Urothelium cell line (cell line): Measurements from ENCODE around the gene FLYWCH2.

Experiments used
- DNase-seq: peaks from one replicate; pipeline ENCODE4 v3.0.0; 2011; ENCODE audit warnings: low spot score, mixed read lengths
- FAIRE-seq: peaks from 2 replicates; lab custom pipeline; 2011; peaks lifted over from hg19 to GRCh38; lab: Jason Lieb, UNC

Gene FLYWCH2

GRCh38 chr16:2852731-2853507, 30.1 kb upstream of the FLYWCH2 start:
- no peak for FAIRE-seq
- DNase-seq, result no peak

DNA sequence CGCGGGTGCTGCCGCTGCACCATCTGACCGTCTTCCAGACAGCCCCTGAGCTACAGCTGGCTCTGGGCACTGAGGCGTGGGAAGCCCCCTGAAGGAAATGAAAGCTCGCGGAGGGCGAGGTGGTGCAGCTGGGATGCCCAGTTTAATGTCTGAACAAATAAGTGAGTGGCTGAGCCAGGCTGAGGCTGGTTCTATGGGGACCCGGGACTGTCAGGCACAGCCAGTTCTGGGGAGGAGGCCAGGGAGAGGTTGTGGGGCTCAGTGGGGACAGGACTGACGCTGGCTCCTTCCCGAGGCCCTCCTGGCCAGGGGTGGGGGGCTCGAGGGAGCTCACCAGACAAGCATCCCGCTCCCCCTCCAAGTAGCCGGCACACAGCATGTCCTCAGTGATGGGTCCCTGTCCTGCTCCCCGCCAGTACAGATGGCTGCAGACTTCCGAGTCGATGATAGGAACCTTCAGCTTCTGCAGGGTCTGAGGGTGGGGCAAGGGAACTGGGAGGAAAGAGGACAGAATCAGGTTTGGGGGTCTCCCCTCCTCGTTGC, 29.4 kb upstream of the FLYWCH2 start:
- FAIRE-seq, result no peak
- DNase-seq, result no peak

DNA sequence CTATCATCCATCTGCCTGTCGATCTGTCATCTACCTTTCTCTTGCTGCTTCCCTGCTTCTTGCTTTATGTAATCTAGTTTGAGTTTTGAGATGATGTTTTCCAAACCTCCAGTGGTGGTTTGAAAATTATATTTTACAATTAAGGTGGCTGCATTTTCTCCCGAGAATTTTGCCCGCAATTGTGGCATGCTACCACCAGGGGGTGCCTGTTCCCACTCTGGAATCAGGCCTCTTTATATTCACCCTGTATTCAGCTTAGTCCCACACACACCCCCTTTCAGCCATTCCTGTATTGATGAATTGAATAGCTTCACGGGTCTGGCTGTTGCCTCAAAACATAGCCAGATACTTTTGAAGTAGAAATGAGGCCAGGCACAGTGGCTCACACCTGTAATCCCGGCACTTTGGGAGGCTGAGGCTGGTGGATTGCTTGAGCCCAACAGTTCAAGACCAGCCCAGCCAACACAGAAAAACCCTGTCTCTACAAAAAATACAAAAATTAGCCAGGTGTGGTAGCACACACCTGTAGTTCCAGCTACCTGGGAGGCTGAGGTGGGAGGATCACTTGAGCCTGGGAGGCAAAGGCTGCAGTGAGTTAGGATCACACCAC, 28.2 kb upstream of the FLYWCH2 start:
- no peak for DNase-seq
- FAIRE-seq, result peak; percentile 20

DNA sequence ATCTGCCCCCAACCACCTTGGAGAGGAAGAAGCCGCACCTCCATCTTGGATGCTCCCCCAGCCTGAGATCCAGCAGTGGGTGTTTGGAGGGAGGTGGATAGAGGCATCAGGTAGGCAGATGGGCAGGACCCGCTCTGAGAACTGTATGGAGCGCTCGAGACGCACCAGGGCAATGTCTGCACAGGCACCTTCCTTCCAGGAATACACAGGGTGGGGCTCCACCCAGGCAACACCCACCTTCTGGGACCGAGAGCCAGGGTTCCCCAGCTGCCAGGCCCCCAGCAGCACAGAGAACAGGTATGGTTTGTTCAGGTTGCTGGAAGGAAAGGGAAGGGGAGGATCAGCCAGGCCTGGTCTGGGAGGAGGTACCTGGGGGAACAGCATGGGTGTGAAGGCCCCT, 27.5 kb upstream of the FLYWCH2 start:
- FAIRE-seq, result no peak
- DNase-seq, result no peak

DNA sequence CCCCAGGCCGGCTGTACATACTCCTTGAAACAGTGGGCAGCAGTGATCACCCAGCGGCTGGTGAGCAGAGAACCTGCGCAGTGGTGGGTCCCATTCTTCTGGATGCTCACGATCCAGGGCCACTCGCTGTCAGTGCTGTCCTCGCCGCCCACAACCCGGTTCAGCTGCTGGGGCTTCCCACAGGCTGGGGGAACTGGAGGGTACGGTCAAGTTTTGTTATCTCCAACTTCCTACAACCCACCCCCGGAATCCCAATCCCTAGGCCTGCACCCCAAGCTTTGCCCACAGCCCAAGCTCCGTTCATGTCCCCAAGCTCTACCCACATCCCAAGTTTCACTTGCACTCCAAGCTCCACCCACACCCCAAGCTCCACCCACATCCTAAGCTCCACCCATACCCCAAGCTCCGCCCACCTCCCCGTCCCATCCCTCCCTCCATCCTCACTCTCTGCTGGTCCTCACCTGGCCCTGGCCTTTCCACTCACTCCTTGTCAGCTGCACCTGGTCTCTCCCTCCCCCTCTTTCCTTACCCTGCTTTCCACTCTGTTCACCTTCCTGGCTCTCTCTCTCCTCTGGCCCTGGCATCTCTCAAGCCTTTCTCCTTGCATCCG, 26.8 kb upstream of the FLYWCH2 start:
- FAIRE-seq (no peak), DNase-seq (no peak)

- no peak for FAIRE-seq
- no peak for DNase-seq
These were observed 26.1 kb upstream of the FLYWCH2 start for GRCh38 chr16:2856686-2857450.

- DNase-seq (no peak), FAIRE-seq (no peak)
These were observed 25.4 kb upstream of the FLYWCH2 start, which contains the start of gene PRSS22 for GRCh38 chr16:2857451-2858244. Gene PRSS22 (minus strand): TSS chr16:2858170. CDS start chr16:2858104, 66 bp downstream.

DNA sequence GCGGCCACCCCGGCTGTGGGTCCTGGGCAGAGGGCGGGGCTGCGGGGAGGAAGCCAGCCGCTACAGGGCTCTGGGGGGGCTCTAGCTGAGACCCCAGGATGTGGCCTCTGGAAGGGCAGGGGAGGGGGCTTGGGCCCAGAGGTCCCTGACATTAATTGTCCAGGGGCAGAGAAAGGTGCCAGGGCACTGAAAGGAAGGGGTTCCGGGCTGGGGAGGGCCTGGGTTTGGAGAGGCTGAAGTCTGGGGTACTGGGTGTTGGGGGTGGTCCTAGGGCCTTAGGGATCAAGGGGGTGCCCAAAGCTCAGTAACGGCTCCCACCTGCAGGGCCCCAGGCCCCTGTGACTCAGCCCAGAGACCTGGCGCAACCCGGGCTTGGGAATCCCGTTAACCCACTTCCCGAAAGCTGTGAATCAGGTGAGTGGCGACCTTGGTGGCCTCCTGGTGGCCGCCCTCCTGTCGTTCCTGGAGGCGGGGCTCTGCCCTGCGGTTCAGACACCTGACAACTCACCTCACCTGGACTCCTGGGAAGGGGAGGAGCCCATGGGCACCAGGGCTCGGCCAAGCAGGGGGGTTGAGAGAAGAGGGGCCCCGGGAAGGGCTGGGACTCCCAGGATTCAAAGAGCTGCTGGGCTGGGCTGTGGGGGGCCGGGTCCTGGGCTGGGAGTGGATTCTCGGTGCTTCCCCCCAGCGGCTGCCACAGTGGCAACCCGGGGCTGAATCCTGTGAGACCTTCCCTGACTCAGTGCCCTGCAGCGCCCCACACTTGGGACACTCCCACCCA, 24.6 kb upstream of the FLYWCH2 start:
- FAIRE-seq, result no peak
- DNase-seq, result no peak

- DNase-seq (no peak), FAIRE-seq (no peak)
These were observed 23.2 kb upstream of the FLYWCH2 start for GRCh38 chr16:2859686-2860265.

DNA sequence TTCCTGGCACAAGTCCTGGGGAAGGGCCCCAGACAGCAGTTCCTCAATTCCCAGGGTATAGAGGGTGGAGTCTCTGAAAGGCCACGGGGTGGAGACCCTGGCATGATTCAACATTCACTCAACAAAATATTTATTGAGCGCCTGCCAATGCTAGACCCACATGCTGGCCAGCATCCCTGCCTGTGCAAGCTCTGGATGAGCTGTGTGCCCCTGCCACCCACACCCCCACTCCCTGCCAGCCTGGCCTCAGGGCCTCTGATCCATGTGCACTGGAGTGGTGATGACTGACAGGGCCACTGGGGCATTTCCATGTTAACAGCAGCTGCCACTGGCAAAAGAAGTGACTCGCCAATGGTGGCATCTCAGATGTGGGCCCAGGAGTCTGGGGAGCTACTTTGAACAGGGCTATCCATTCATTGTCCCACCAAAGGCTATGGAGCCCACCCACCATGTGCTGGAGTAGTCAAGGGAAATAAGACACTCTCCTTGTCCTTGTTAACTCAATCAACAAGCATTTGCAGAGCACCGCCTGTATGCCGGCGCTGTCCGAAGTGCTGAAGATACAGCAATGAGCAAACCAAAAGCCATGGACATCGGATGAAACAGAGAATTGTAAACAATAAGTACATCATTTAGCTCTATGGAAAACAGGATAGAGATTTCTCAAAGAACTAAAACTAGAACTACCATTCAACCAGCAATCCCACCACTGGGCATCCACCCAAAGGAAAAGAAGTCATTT, 22.0 kb upstream of the FLYWCH2 start:
- FAIRE-seq, result no peak
- DNase-seq, result no peak

DNA sequence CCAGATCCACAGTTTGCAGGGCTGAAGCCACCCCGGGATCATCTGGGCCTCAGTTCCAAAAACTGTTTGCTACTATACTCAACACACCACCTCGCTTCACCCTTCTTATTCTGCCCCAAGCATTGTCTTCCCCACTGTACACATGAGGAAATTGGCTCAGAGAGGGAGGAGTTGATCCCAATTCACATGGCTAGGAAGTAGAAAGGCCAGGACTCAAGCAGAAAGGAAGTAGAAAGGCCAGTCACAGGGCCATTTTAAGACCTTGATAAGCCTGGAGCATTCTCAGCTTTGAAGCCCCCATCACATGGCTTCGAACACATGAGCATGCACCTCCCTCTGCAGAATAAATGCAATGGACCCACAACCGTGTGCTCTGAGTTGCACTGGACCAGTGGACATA, 17.4 kb upstream of the FLYWCH2 start:
- DNase-seq (no peak), FAIRE-seq (no peak)

GRCh38 chr16:2866431-2866830, 16.6 kb upstream of the FLYWCH2 start:
- no peak for FAIRE-seq
- DNase-seq, result no peak

DNA sequence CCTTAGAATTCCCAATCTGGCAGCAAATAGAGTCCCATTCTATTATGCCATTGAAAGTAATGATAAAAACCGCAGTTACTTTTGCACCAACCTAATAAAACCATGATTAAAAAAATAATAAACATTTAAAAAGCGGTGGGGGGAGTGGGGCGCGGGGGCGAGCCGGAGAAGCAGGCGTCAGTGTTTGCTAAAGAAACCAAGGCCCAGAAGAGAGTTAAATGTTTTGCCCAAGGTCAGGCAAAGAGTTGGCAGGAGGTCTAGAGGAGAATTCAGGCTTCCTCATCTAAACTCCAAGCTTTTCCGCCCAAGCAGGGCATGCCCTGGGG, 15.4 kb upstream of the FLYWCH2 start:
- FAIRE-seq, result no peak
- DNase-seq, result no peak

DNA sequence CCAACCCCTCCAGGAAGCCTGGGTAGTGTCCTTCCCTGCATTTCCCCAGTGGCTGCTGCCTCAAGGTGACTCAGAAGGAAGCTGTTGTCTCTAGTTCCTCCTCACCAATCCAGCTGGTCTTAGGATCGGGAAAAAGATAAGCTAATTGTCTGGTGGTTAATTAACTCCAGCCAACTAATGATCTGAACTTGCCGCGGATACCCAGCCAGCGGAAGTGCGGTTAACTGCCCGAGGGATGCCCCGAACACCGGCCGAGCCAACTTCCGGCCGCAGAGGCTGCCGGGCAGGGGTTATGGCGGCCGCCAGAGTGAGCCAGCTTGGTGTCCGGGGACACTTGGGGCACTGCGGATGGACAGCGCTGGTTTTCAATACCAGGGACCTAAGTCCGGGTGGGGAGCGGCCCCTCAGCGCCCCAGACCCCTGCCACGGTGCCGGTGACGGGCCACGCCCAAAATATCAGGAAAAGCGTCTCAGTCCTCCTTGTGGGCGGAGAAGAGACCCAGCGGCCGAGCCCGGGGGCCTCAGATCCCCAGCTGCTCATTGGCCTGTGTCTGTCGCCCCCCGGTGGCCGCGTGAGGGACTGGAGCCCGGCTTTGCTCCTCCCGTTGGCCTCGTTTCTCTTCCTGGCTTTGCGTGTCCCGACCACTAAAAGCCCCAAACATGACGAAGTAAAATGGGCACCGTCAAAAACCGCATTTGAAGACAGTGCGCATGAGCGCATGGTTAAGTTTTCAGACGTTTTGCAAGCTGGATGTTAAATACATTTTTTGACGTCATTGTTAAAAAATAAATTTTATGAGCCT, 14.8 kb upstream of the FLYWCH2 start:
- DNase-seq (peak; percentile 97), FAIRE-seq (peak; percentile 69)

DNA sequence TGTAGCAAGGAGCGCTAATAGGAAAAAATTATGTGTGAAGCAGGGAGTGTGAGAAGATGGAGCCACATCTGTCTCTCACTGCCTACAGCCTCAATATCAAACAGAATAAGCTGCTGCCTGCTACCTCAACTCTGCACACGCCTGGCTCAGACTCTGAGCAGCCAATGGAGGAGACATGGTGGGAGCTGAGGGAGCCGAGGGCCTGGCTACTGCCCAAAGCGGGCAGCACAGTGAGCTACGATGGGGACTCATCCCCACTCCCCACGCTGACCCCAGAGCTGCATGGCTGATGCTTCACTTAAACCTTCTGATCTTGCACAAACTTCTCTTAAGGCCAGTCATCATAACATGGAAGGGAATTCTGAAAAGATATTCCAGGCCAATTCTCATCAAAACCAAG, 11.1 kb upstream of the FLYWCH2 start:
- FAIRE-seq (no peak), DNase-seq (no peak)

GRCh38 chr16:2874032-2874911, 8.7 kb upstream of the FLYWCH2 start:
- DNase-seq, result no peak
- FAIRE-seq, result no peak

DNA sequence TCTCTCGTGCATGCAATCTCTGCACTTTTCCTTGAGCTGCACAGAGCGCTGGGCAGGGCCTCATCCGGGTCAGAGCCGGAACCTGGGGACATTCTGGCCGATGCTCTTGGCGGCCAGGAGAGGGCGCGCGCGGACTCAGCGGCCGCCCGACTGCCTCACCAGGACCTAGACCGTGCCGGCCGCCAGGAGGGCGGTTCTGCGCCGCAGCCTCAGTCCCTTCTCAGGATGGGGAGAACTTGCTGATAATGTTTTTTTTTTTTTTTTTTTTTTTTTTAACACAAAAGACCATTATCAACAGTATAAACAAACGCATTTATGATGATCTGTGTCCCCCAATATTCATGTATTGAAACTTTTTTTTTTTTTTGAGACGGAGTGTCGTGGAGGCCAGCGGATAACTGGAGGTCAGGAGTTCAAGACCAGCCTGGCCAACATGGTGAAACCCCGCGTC, 8.1 kb upstream of the FLYWCH2 start:
- DNase-seq (peak; percentile 87), FAIRE-seq (peak; percentile 65)
